ENCODE measurements around the gene MOXD1. TPM values are rescaled to one million over a fixed set of nuclear protein-coding genes. Genes with fewer than 3 reads are reported as not detected.

Gene MOXD1
- total RNA-seq, 1 experiment from 2014 or later, result 1.0 TPM

DNA sequence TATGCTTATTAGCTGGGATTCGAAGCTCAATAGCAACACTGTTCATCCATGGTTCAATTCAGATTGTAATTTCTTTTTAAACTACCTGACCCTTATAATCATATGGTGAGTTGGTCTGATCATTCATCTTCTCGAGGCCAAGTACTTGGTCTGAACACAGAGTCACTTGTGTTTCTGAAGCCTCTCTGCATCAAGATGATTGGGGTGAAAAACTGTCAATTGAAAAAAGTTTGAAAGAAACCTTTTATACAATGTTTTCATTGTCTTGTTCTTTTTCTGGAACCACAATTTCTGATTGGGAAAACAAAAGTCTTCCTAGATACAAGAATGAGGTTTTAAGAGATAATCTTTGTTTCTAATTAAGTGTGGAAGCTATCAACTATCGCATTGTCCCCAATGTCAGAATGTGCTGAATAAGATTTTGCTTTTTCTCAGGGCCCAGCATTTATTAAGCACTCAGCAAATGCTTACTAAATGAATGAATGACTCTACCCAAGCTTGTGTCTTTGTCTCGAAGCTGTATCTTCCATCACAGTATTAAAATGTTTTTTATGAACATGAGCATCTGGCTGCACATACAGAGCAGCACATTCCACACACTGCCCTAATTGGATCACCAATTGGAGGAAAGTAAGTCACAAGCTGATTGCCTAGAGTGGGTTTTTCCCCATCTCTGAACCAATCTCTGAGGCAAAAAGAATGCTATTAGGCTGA is 45.0 kb upstream of the MOXD1 start (continued):
- TF ChIP-seq, protein P1, sequence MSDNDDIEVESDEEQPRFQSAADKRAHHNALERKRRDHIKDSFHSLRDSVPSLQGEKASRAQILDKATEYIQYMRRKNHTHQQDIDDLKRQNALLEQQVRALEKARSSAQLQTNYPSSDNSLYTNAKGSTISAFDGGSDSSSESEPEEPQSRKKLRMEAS (IDR thresholded peaks at IDR 0.05), result no peak
- TF ChIP-seq POLR2AphosphoS5 (IDR thresholded peaks at IDR 0.05; ENCODE audit: low read depth, low read length) (no peak), SIN3A (IDR thresholded peaks at IDR 0.05; ENCODE audit: low read depth) (no peak), ELF1 (IDR thresholded peaks at IDR 0.05; ENCODE audit: borderline replicate concordance, low read depth) (no peak)
- TF ChIP-seq, protein P2, sequence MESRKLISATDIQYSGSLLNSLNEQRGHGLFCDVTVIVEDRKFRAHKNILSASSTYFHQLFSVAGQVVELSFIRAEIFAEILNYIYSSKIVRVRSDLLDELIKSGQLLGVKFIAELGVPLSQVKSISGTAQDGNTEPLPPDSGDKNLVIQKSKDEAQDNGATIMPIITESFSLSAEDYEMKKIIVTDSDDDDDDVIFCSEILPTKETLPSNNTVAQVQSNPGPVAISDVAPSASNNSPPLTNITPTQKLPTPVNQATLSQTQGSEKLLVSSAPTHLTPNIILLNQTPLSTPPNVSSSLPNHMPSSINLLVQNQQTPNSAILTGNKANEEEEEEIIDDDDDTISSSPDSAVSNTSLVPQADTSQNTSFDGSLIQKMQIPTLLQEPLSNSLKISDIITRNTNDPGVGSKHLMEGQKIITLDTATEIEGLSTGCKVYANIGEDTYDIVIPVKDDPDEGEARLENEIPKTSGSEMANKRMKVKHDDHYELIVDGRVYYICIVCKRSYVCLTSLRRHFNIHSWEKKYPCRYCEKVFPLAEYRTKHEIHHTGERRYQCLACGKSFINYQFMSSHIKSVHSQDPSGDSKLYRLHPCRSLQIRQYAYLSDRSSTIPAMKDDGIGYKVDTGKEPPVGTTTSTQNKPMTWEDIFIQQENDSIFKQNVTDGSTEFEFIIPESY (IDR thresholded peaks at IDR 0.05; ENCODE audit: extremely low read depth, insufficient replicate concordance, low read length), result no peak

DNA sequence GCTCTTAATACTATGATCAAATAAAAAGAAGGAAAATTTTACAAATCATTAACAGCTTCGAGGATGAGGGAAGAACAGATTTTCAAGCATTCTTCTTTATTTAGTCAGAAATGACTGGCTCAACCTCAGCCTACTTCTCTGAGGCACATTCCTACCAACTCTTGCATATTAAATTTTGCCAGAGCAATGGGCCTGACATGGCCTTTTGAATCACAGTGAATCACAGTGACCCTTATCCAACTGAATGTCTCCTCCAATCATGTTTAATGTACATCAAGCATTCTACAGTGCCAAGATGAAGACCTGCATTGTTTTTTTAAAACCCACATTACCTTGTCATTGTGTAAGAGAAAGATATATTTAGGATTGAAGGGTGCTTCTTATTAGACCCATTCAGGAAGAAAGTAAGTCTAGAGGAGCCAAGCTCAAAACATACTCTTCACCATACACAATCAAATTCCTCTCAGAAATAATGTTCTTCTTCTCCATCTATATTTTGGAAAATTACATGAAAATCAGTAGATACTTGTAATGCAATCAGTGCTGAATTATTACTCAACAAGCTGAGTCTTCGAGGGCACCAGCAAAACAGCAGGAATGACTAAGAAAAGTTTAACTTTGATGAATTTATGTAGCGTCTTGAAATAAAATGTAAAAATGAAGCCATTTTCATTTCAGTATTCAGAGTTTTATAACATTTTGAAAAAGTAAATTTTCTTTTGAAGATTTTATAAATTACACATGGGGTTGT is 44.1 kb upstream of the MOXD1 start:
- Histone ChIP-seq H2AFZ (ENCODE audit: low read depth, low read length, poor library complexity, severe bottlenecking) (no peak overlapping the region), H3K36me3 (ENCODE audit: control insufficient read depth in 1 of 2, insufficient read depth in 2 of 2, low read length in 2 of 2) (no peaks in the 10 kb centered on the region), H3K9me3 (ENCODE audit: control insufficient read depth in 1 of 2, insufficient read depth in 1 of 2, low read depth in 1 of 2, low read length in 2 of 2) (0 out of 4 replicates have a peak, but pooled peaks cover 0 to 4% of the 10 kb centered on the region in 2 experiments), H3K9ac (ENCODE audit: low read length) (no peak overlapping the region), H3K4me3 (replicated peaks in 1 of 2; ENCODE audit: low read depth in 1 of 2, low read length in 2 of 2) (no peak overlapping the region), H3K9me2 (ENCODE audit: insufficient read depth) (no peaks in the 10 kb centered on the region), H3K4me1 (ENCODE audit: control insufficient read depth in 1 of 2, insufficient read depth in 2 of 2, low read length in 2 of 2) (no peaks in the 10 kb centered on the region), H3K27me3 (ENCODE audit: insufficient read depth, low read length) (no peaks in the 10 kb centered on the region), H3K79me2 (ENCODE audit: insufficient read depth, low read length) (no peaks in the 10 kb centered on the region), H3K27ac (ENCODE audit: low read depth, low read length) (no peak overlapping the region), H4K20me1 (ENCODE audit: insufficient read depth) (no peaks in the 10 kb centered on the region), H3K4me2 (ENCODE audit: low read length) (no peak overlapping the region)
- BruUV-seq (replicated peaks), result no TSS peak
- ATAC-seq (no peak), DNase-seq (ENCODE audit: low read depth, low spot score) (no peak)
- ChIA-PET RAD21 (ENCODE audit: low non-redundant PET in 1 of 2, low total read pairs in 2 of 2, uncharacterized antibody in 2 of 2, unreplicated experiment in 2 of 2) (no interaction called here), POLR2A (no interaction called here), CTCF (no interaction called here)
- intact Hi-C loops (cut with micrococcal nuclease), result no loop called here
- TF ChIP-seq CEBPB (IDR thresholded peaks at IDR 0.05; ENCODE audit: low read depth) (no peak), ZFX (IDR thresholded peaks at IDR 0.05) (no peak), JUND (IDR thresholded peaks at IDR 0.05) (no peak), RAD21 (IDR thresholded peaks at IDR 0.05; ENCODE audit: low read depth) (no peak), SIN3A (IDR thresholded peaks at IDR 0.05; ENCODE audit: low read depth) (no peak), ZNF274 (IDR thresholded peaks at IDR 0.05; ENCODE audit: low read depth, low read length) (no peak), POLR2AphosphoS5 (IDR thresholded peaks at IDR 0.05; ENCODE audit: low read depth, low read length) (no peak), POLR2A (IDR thresholded peaks at IDR 0.05; ENCODE audit: borderline replicate concordance, extremely low read depth, insufficient read depth, insufficient read length) (no peak)
- TF ChIP-seq, protein P1 (IDR thresholded peaks at IDR 0.05), result no peak
- TF ChIP-seq, protein P3, sequence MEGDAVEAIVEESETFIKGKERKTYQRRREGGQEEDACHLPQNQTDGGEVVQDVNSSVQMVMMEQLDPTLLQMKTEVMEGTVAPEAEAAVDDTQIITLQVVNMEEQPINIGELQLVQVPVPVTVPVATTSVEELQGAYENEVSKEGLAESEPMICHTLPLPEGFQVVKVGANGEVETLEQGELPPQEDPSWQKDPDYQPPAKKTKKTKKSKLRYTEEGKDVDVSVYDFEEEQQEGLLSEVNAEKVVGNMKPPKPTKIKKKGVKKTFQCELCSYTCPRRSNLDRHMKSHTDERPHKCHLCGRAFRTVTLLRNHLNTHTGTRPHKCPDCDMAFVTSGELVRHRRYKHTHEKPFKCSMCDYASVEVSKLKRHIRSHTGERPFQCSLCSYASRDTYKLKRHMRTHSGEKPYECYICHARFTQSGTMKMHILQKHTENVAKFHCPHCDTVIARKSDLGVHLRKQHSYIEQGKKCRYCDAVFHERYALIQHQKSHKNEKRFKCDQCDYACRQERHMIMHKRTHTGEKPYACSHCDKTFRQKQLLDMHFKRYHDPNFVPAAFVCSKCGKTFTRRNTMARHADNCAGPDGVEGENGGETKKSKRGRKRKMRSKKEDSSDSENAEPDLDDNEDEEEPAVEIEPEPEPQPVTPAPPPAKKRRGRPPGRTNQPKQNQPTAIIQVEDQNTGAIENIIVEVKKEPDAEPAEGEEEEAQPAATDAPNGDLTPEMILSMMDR (IDR thresholded peaks at IDR 0.05 in 2 of 3, conservative IDR thresholded peaks at IDR 0.05 in 1 of 3; ENCODE audit: borderline replicate concordance in 1 of 3, insufficient read depth in 1 of 3, low read depth in 2 of 3, low read length in 2 of 3), result no peak

All from HCT116 (cell line).